ENCODE results near the gene ROBO1. TPM values are rescaled to one million over a fixed set of nuclear protein-coding genes. Genes with fewer than 3 reads are reported as not detected.

Gene ROBO1
- total and polyA plus RNA-seq, 2 donors (not counting 1 experiment from before 2014, with no cell fraction given), result 0.27 to 3.2 TPM

DNA sequence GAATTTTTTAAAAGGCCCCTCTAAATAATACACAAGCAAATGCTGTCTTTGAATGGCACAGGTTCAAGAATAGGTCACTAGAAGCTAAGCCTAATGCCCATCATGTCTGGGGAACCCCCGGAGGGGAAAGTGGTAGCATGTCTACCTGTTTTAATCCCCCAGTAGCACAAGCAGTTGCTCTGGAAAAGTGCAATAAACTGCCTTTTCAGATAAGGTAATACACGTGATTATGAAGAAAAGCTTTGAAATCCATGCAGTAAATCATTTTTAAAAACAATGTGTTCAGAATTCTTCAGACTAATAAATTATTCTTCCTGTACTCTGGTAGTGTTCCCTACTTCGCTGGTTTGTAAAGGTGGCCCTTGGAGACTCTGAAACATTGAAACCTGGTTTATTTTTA, 922.2 kb downstream of the ROBO1 start:
- no peak overlapping the region for H3K27ac Mint-ChIP-seq
- Histone ChIP-seq H3K27ac (ENCODE audit: low read length in 2 of 2) (no peak overlapping the region), H3K27me3 (replicated peaks in 1 of 4; ENCODE audit: control extremely low read depth in 1 of 4, control insufficient read depth in 3 of 4, insufficient read depth in 4 of 4, low read length in 3 of 4) (no peaks in the 10 kb centered on the region), H2AFZ (ENCODE audit: insufficient read depth, low read depth, low read length, poor library complexity, severe bottlenecking) (no peak overlapping the region), H3K9ac (ENCODE audit: low read length) (no peak overlapping the region), H3K4me3 (ENCODE audit: control extremely low read depth in 1 of 5, extremely low read depth in 1 of 5, insufficient read depth in 1 of 5, low read depth in 2 of 5, low read length in 4 of 5) (no peak overlapping the region), H3K9me3 (ENCODE audit: control extremely low read depth in 1 of 3, control insufficient read depth in 2 of 3, insufficient read depth in 1 of 3, low read length in 2 of 3) (no peaks in the 10 kb centered on the region), H3K36me3 (replicated peaks in 1 of 2; ENCODE audit: control extremely low read depth in 1 of 2, control insufficient read depth in 1 of 2, extremely low read depth in 1 of 2, insufficient read depth in 2 of 2, low read length in 1 of 2) (no peaks in the 10 kb centered on the region), H4K20me1 (ENCODE audit: control insufficient read depth, insufficient read depth, low read length, poor library complexity, severe bottlenecking) (no peaks in the 10 kb centered on the region), H3K4me1 (ENCODE audit: control insufficient read depth in 2 of 2, insufficient read depth in 2 of 2, low read length in 2 of 2) (no peaks in the 10 kb centered on the region), H3K79me2 (ENCODE audit: control insufficient read depth, insufficient read depth, low read length) (no peaks in the 10 kb centered on the region), H3K4me2 (replicated peaks; ENCODE audit: low read depth, low read length, poor library complexity, severe bottlenecking) (no peak overlapping the region)
- peaks cover 6% of the 10 kb centered on the region for H3K9me3 Mint-ChIP-seq (ENCODE audit: insufficient read depth)
- DNase-seq (no peak), ATAC-seq (ENCODE audit: low read depth) (no peak)
- intact Hi-C loops (cut with micrococcal nuclease), result no loop called here
- no peaks in the 10 kb centered on the region for H3K27me3 Mint-ChIP-seq
- H3K4me1 Mint-ChIP-seq, result no peaks in the 10 kb centered on the region
- WGBS (ENCODE audit: insufficient coverage), result 40% methylated on average over 1 of the region's 3 CpGs
- no peak overlapping the region for H3K4me3 Mint-ChIP-seq
- TF ChIP-seq, protein P1, sequence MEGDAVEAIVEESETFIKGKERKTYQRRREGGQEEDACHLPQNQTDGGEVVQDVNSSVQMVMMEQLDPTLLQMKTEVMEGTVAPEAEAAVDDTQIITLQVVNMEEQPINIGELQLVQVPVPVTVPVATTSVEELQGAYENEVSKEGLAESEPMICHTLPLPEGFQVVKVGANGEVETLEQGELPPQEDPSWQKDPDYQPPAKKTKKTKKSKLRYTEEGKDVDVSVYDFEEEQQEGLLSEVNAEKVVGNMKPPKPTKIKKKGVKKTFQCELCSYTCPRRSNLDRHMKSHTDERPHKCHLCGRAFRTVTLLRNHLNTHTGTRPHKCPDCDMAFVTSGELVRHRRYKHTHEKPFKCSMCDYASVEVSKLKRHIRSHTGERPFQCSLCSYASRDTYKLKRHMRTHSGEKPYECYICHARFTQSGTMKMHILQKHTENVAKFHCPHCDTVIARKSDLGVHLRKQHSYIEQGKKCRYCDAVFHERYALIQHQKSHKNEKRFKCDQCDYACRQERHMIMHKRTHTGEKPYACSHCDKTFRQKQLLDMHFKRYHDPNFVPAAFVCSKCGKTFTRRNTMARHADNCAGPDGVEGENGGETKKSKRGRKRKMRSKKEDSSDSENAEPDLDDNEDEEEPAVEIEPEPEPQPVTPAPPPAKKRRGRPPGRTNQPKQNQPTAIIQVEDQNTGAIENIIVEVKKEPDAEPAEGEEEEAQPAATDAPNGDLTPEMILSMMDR (IDR thresholded peaks at IDR 0.05), result no peak
- no peak for TF ChIP-seq EZH2 (IDR thresholded peaks at IDR 0.05; ENCODE audit: borderline replicate concordance, insufficient read depth, low read depth, low read length, poor library complexity, severe bottlenecking)
- ChIA-PET POLR2A (no interaction called here), CTCF (no interaction called here)

- ATAC-seq (ENCODE audit: low read depth) (no peak), DNase-seq (no peak)
- Histone ChIP-seq H3K4me1 (ENCODE audit: control insufficient read depth in 2 of 2, insufficient read depth in 2 of 2, low read length in 2 of 2) (no peaks in the 10 kb centered on the region), H2AFZ (ENCODE audit: insufficient read depth, low read depth, low read length, poor library complexity, severe bottlenecking) (no peak overlapping the region), H3K9me3 (ENCODE audit: control extremely low read depth in 1 of 3, control insufficient read depth in 2 of 3, insufficient read depth in 1 of 3, low read length in 2 of 3) (no peaks in the 10 kb centered on the region), H3K4me2 (replicated peaks; ENCODE audit: low read depth, low read length, poor library complexity, severe bottlenecking) (no peak overlapping the region), H3K9ac (ENCODE audit: low read length) (no peak overlapping the region), H3K36me3 (replicated peaks in 1 of 2; ENCODE audit: control extremely low read depth in 1 of 2, control insufficient read depth in 1 of 2, extremely low read depth in 1 of 2, insufficient read depth in 2 of 2, low read length in 1 of 2) (no peaks in the 10 kb centered on the region), H3K79me2 (ENCODE audit: control insufficient read depth, insufficient read depth, low read length) (no peaks in the 10 kb centered on the region), H3K27ac (ENCODE audit: low read length in 2 of 2) (no peak overlapping the region), H3K27me3 (replicated peaks in 1 of 4; ENCODE audit: control extremely low read depth in 1 of 4, control insufficient read depth in 3 of 4, insufficient read depth in 4 of 4, low read length in 3 of 4) (no peaks in the 10 kb centered on the region), H3K4me3 (ENCODE audit: control extremely low read depth in 1 of 5, extremely low read depth in 1 of 5, insufficient read depth in 1 of 5, low read depth in 2 of 5, low read length in 4 of 5) (no peak overlapping the region), H4K20me1 (ENCODE audit: control insufficient read depth, insufficient read depth, low read length, poor library complexity, severe bottlenecking) (no peaks in the 10 kb centered on the region)
- no peak for TF ChIP-seq EZH2 (IDR thresholded peaks at IDR 0.05; ENCODE audit: borderline replicate concordance, insufficient read depth, low read depth, low read length, poor library complexity, severe bottlenecking)
- TF ChIP-seq, protein P1 (IDR thresholded peaks at IDR 0.05), result no peak
- Mint-ChIP-seq H3K27me3 (no peaks in the 10 kb centered on the region), H3K27ac (no peak overlapping the region), H3K4me3 (no peak overlapping the region), H3K9me3 (ENCODE audit: insufficient read depth) (peaks cover 6% of the 10 kb centered on the region), H3K4me1 (no peaks in the 10 kb centered on the region)
- intact Hi-C loops (cut with micrococcal nuclease), result no loop called here
- WGBS (ENCODE audit: insufficient coverage), result 75% methylated on average over 2 of the region's 4 CpGs
- CTCF ChIA-PET, result no interaction called here
- POLR2A ChIA-PET, result no interaction called here
Observed at GRCh38 chr3:78844307-78844706, 923.5 kb downstream of the ROBO1 start.

All from B cell (primary cell).